Endothelial cell of umbilical vein (primary cell): ENCODE data around the gene CISD3.

Source experiments
- EZH2 ChIP-seq: IDR thresholded peaks from 2 replicates; pipeline ENCODE4 v1.6.1; 2012; ENCODE audit warnings: borderline replicate concordance, low read depth, mild to moderate bottlenecking, moderate library complexity, low read length, inconsistent platforms; ENCODE audit not compliant: severe bottlenecking
- POLR2A ChIP-seq: IDR thresholded peaks from 2 replicates; pipeline ENCODE4 v1.6.1; 2012; ENCODE audit warnings: low read depth, mild to moderate bottlenecking, control low read depth, low read length
- TF ChIP-seq, protein P1 (sequence below), 2 donors: IDR thresholded peaks; 1 replicate in 1 of 2; 2 replicates in 1 of 2; pipeline ENCODE4 v1.5.1; 2011; ENCODE audit warnings: low read length in 2 of 2, mild to moderate bottlenecking in 2 of 2, moderate library complexity in 2 of 2, control low read depth in 1 of 2, inconsistent platforms in 1 of 2, low read depth in 1 of 2; ENCODE audit not compliant: insufficient read depth in 1 of 2; ENCODE audit errors: extremely low read depth in 1 of 2
- TF ChIP-seq, protein P2 (sequence below): IDR thresholded peaks from 2 replicates; pipeline ENCODE4 v1.6.1; 2011; ENCODE audit not compliant: insufficient read depth, insufficient read length

DNA sequence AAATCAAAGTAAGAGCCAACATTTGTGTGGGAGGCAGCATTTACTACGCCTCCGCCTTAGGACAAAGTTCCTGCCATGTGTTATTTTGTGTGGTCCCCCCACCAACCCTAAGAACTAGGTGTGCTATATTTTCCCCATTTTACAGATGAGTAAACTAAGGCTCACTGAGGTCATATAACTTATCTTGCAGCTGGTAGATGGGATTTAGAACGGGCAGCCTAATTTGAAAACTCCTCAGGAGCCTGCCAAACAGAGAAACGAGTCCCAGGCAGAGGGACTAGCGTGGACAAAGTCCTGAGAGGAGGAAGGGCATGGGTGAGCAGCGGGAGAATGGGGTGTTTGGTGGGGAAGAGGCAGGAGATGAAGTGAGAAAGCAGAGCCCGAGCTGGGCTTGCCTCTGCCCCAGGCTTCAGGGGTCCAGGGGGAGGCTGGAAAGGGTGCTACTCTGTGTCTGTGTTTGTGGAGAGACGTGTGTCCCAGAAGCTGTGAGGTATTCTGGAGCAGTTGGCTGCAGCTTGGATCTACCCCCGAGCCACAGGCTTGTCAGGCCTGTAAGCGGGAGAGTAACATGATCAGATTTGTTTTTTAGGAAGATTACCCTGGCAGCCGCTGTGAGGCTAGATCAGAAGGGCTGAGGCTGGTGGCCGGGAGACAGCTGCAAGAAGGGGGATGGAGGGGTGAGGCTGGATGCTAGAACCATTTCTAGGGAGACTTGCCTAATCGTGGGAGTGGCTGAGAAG, 20.1 kb upstream of the CISD3 start:
- TF ChIP-seq EZH2 = no peak
- TF ChIP-seq, protein P1, sequence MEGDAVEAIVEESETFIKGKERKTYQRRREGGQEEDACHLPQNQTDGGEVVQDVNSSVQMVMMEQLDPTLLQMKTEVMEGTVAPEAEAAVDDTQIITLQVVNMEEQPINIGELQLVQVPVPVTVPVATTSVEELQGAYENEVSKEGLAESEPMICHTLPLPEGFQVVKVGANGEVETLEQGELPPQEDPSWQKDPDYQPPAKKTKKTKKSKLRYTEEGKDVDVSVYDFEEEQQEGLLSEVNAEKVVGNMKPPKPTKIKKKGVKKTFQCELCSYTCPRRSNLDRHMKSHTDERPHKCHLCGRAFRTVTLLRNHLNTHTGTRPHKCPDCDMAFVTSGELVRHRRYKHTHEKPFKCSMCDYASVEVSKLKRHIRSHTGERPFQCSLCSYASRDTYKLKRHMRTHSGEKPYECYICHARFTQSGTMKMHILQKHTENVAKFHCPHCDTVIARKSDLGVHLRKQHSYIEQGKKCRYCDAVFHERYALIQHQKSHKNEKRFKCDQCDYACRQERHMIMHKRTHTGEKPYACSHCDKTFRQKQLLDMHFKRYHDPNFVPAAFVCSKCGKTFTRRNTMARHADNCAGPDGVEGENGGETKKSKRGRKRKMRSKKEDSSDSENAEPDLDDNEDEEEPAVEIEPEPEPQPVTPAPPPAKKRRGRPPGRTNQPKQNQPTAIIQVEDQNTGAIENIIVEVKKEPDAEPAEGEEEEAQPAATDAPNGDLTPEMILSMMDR (IDR thresholded peaks at IDR 0.05; ENCODE audit: extremely low read depth in 1 of 2, insufficient read depth in 1 of 2, low read depth in 1 of 2, low read length in 2 of 2) = no peak
- TF ChIP-seq, protein P2, sequence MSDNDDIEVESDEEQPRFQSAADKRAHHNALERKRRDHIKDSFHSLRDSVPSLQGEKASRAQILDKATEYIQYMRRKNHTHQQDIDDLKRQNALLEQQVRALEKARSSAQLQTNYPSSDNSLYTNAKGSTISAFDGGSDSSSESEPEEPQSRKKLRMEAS = no peak
- TF ChIP-seq POLR2A = no peak
